ENCODE measurements around the gene AP1S3.

AP1S3 gene

DNA sequence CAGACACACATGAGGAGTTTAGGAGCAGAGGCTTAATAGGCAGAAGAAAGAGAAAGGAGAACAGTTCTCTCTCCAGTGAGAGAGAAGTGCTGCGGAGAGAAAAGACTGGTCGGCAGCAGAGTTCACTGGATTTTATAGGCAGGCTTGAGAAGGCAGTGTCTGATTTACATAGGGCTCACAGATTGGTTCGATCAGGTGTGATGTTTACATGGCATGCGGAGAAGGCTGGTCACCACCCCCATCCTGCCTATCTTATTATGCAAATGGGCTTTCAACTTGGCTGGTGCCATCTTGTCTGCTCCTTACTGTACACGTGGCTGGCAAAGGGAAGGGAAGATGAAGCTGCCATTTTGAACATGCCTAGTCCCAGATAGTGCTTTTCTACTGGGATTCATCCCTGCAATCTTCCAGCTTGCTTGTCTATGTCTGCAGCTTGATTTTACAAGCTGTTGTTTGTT, 113.4 kb downstream of the AP1S3 start:
- DNase-seq (ENCODE audit: low spot score) = no peak

DNA sequence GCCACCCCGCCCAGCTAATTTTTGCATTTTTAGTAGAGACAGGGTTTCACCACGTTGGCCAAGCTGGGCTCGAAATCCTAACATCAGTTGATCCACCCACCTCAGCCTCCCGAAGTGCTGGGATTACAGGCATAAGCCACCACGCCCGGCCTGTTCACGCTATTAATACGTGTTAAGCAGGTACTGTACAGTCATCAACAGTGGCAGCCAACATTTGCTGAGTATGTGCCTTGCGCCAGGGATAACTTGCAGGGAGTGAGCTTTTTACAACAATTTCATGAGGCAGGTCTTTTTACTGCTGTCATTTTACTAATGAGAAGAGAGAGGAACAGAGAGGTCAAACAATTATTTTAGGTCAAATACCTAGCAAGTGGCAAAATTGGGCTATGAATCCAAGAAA, 115.2 kb downstream of the AP1S3 start:
- DNase-seq (ENCODE audit: low spot score) = no peak

DNA sequence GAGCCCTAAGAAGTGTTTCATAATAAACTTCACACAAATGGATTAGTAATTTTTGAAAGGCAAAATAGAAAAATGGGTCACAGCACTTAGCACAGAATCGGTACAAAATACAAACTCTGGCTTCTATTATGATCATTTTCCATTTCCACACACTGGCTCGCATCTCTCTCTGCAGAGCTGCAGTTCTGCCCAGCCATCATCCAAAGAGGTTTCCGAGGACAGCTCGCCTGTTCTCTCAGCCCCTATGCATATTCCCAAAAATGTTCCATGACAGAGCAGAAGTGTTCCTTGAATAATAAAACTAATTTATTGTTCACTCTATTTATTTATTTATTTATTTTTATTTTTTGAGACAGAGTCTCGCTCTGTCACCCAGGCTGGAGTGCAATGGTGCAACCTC, 115.6 kb downstream of the AP1S3 start:
- no peak for DNase-seq (ENCODE audit: low spot score)

DNA sequence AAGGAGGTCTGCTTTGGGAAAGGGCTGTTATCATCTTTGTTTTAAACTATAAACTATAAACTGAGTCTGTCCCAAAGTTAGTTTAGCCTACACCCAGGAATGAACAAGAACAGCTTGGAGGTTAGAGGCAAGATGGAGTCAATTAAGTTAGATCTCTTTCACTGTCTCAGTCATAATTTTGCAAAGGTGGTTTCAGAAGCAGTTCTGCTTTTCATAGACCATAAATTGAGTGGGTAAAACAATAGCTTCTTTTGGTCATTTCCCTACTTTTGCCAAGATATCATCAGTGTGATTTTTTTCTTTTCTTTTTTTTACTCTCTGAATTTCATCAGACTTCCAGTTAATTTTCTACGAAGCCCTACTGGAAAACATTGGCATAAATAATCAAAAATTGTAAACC, 117.0 kb downstream of the AP1S3 start:
- DNase-seq (ENCODE audit: low spot score) = no peak

DNA sequence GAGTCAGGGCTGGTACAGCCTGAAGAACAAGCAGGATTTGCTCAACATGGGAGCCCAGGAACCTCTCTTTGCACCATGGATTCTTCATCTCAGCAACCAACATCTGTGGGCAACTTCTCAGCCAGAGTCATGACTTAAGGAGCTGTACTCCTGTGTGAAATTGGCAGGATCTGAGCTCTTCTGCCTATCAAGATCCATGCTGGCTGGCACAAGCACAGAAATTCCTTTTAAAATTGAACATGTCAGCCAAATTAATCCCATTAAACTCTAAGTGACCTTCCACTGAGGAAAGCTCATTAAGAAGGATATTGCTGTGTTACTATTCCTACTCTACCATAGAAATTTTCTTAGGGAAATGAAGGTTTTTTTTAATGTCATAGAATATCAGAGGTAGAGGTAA, 124.7 kb downstream of the AP1S3 start:
- DNase-seq (ENCODE audit: low spot score) = no peak

DNA sequence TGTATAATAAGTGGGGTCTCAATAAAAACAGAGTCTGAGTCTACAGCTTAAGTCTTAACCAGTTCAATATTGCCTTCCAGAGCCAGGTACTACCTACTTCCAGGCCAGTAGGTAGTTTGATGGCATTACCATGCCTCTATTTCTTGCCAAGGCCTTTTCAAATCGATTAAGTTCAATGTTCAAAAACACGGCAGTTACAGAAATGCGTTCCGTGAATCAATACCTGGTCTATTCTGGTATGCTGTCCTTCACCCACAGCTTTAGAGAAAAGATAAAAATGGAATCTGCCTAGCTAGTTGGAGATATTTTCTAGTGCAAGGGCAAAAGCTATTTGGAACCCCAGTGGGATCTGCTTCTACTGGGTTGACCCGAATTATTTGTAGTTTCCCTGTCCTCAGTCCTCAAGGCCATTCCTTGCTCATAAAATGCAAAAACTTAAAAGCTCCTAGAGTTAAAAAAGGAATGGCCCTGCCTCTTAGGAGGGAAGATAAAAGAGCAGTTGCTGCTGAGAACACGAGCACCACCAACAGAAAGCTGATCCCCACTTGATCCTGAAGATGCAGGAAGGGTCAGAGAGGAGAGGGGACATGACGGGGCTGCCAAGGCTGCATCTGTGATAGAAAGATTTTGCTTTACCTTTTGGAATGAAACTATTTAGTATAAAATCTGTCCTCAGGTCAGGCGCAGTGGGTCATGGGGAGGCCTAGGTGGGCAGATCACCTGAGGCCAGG, 125.6 kb downstream of the AP1S3 start:
- no peak for DNase-seq (ENCODE audit: low spot score)

Data from LoVo (cell line).